Stomach (tissue), 9 donors: ENCODE measurements around the gene SLC2A4. TPM values are rescaled to one million over a fixed set of nuclear protein-coding genes. Genes with fewer than 3 reads are reported as not detected.

ENCODE experiments used
- DNase-seq, 2 donors: peaks; one replicate each; pipeline versions ENCODE4 v3.0.0 to v3.0.0-alpha.2; 2013 to 2019
- H3K27ac ChIP-seq, 5 donors: fragments of 200-600 bp in 4 of 5; sonication (generic) in 4 of 5; one replicate each; pipeline ENCODE4 v1.5.1; 2013 to 2019; ENCODE audit warnings: mild to moderate bottlenecking in 1 of 5, moderate library complexity in 1 of 5
- H3K27me3 ChIP-seq, 3 donors: fragments of 200-600 bp; sonication (generic); one replicate each; pipeline ENCODE4 v1.5.1; 2017 to 2019; ENCODE audit warnings: mixed run types in 1 of 3
- H3K36me3 ChIP-seq, 4 donors: fragments of 200-600 bp; sonication (generic); 1 replicate in 3 of 4; 2 replicates in 1 of 4; pipeline ENCODE4 v1.5.1; 2016 to 2019
- H3K4me1 ChIP-seq, 4 donors: fragments of 200-600 bp; sonication (generic); one replicate each; pipeline ENCODE4 v1.5.1; 2016 to 2019
- H3K4me3 ChIP-seq, 4 donors: fragments of 200-600 bp; sonication (generic) in 3 of 4; one replicate each; pipeline ENCODE4 v1.5.1; 2016 to 2019; ENCODE audit warnings: mild to moderate bottlenecking in 1 of 4
- H3K9me3 ChIP-seq, 4 donors: fragments of 200-600 bp; sonication (generic); one replicate each; pipeline ENCODE4 v1.5.1; 2016 to 2019
- EP300 ChIP-seq: sonication (generic); formaldehyde crosslinking; IDR thresholded peaks from one replicate; pipeline ENCODE4 v1.6.1; 2017; ENCODE audit warnings: antibody characterized with exemption
- POLR2A ChIP-seq, 4 donors: fragments of 450-650 bp; IDR thresholded peaks; one replicate each; pipeline ENCODE4 v1.6.1; 2016; ENCODE audit warnings: antibody characterized with exemption in 4 of 4, control low read depth in 2 of 4, mild to moderate bottlenecking in 1 of 4, moderate library complexity in 1 of 4
- POLR2AphosphoS5 ChIP-seq, 3 donors: sonication (generic); formaldehyde crosslinking; IDR thresholded peaks; one replicate each; pipeline ENCODE4 v1.6.1; 2016; ENCODE audit warnings: antibody characterized with exemption in 3 of 3
- WGBS, 5 donors: extraction: QIAGEN DNeasy Blood & Tissue Kit in 3 of 5; methylation state at CpG; one replicate each; pipeline versions ENCODE4 v1.1.5 to v1.1.7; 2013 to 2018; 5-methylcytosine and 5-hydroxymethylcytosine counted together
- intact Hi-C: fragments of 100-400 bp; cut with DNase I; formaldehyde crosslinking; loops from one replicate; pipeline ENCODE4 v1.15.1; 2023; ENCODE audit warnings: low total_unique reads
- polyA plus RNA-seq, 3 donors: library from polyadenylated mRNA; stranded (reverse); fragments of 200-250 nt; gene quantifications; one replicate each; pipeline ENCODE4 v1.2.3, GENCODE V29; 2013
- total RNA-seq, 5 donors: library from RNA; depleted of rRNA; stranded (reverse); fragments of >200 nt; gene quantifications; one replicate each; pipeline versions ENCODE4 v1.1.0 to v1.2.3, GENCODE V29; 2014 to 2016
- TF ChIP-seq, protein P1 (sequence below), 7 experiments: fragments of 450-650 bp in 4 of 7; fragments of 200-600 bp in 3 of 7; sonication (generic) in 3 of 7; IDR thresholded peaks; one replicate each; pipeline ENCODE4 v1.5.1; 2016 to 2019; ENCODE audit warnings: antibody characterized with exemption in 7 of 7, control low read depth in 2 of 7, mild to moderate bottlenecking in 1 of 7
- donor health status: healthy with polysubstance abuse.
- donor health status: Bipolar disorder and iron deficiency.
- donor health status: healthy.

The SLC2A4 gene
- total and polyA plus RNA-seq, 8 donors = 0.92 to 26.6 (median 5.6) TPM

- no peaks in the 10 kb centered on the region for H3K36me3 ChIP-seq
- TF ChIP-seq POLR2AphosphoS5 (IDR thresholded peaks at IDR 0.05) = no peak
- TF ChIP-seq, protein P1, sequence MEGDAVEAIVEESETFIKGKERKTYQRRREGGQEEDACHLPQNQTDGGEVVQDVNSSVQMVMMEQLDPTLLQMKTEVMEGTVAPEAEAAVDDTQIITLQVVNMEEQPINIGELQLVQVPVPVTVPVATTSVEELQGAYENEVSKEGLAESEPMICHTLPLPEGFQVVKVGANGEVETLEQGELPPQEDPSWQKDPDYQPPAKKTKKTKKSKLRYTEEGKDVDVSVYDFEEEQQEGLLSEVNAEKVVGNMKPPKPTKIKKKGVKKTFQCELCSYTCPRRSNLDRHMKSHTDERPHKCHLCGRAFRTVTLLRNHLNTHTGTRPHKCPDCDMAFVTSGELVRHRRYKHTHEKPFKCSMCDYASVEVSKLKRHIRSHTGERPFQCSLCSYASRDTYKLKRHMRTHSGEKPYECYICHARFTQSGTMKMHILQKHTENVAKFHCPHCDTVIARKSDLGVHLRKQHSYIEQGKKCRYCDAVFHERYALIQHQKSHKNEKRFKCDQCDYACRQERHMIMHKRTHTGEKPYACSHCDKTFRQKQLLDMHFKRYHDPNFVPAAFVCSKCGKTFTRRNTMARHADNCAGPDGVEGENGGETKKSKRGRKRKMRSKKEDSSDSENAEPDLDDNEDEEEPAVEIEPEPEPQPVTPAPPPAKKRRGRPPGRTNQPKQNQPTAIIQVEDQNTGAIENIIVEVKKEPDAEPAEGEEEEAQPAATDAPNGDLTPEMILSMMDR (IDR thresholded peaks at IDR 0.05) = no peak
- no peak for TF ChIP-seq EP300
- TF ChIP-seq POLR2A (IDR thresholded peaks at IDR 0.05) = no peak
- H3K27me3 ChIP-seq = peaks cover 0 to 78% (median 28%) of the 10 kb centered on the region in 3 donors
- intact Hi-C loops = no loop called here
- DNase-seq = no peak
- WGBS, 5 donors = 52 to 65% (median 57%) methylated on average over 42 of the region's 42 CpGs
- H3K9me3 ChIP-seq = no peaks in the 10 kb centered on the region
- peaks cover 31 to 51% (median 44%) of the 10 kb centered on the region in 4 donors for H3K4me1 ChIP-seq
- H3K27ac ChIP-seq = peak overlapping the region; percentile 26 to 68 (median 57)
- H3K4me3 ChIP-seq = peak overlapping the region; percentile 32 to 50 (median 34)
Observed at GRCh38 chr17:7295230-7296180, 14.0 kb downstream of the SLC2A4 start.

- DNase-seq = peak; percentile 85 to 95
- 2 to 8% (median 2%) methylated on average over 31 to 51 of the region's 51 CpGs for WGBS, 5 donors
- peaks cover 0 to 70% (median 28%) of the 10 kb centered on the region in 3 donors for H3K27me3 ChIP-seq
- H3K4me1 ChIP-seq = peaks cover 31 to 51% (median 44%) of the 10 kb centered on the region in 4 donors
- H3K4me3 ChIP-seq = peak overlapping the region; percentile 2 to 25 (median 14)
- H3K9me3 ChIP-seq = no peaks in the 10 kb centered on the region
- TF ChIP-seq POLR2A (IDR thresholded peaks at IDR 0.05) (no peak), POLR2AphosphoS5 (IDR thresholded peaks at IDR 0.05) (peak in 2 of 3 donors; percentile 64 to 76)
- TF ChIP-seq, protein P1 (IDR thresholded peaks at IDR 0.05) = peak in 5 of 7 experiments; percentile 84 to 97 (median 94)
- no peaks in the 10 kb centered on the region for H3K36me3 ChIP-seq
- peak overlapping the region in 4 of 5 donors; percentile 0 to 68 (median 51) for H3K27ac ChIP-seq
- intact Hi-C loops = no loop called here
Observed at GRCh38 chr17:7296189-7296861, 14.8 kb downstream of the SLC2A4 start.

DNA sequence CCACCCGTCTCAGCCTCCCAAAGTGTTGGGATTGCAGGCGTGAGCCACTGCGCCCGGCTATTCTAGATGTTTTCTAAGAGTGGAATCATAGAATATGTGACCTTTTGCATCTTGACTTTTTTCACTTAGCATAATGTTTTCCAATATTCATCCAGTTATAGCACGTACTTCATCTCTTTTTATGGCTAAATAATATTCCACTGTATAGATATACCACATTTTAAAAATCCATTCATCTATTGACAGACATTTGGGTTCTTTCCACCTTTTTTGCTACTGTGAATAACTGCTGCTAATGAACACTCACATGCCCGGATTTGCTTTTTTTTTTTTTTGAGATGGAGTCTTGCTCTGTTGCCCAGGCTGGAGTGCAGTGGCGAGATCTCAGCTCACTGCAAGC is 22.7 kb downstream of the SLC2A4 start:
- WGBS, 5 donors = 93 to 99% (median 97%) methylated on average over 7 of the region's 7 CpGs

More for the DNA sequence above, 22.7 kb downstream of the SLC2A4 start:
- Histone ChIP-seq H3K4me1 (peaks cover 4 to 14% (median 11%) of the 10 kb centered on the region in 4 donors), H3K27ac (no peak overlapping the region), H3K36me3 (no peaks in the 10 kb centered on the region), H3K4me3 (no peak overlapping the region), H3K9me3 (no peaks in the 10 kb centered on the region), H3K27me3 (no peaks in the 10 kb centered on the region)
- TF ChIP-seq, protein P1 (IDR thresholded peaks at IDR 0.05) = no peak
- TF ChIP-seq POLR2AphosphoS5 (IDR thresholded peaks at IDR 0.05) = no peak
- TF ChIP-seq EP300 = no peak
- TF ChIP-seq POLR2A (IDR thresholded peaks at IDR 0.05) = no peak
- intact Hi-C loops = no loop called here
- DNase-seq = no peak
